Stimulated activated CD8-positive, alpha-beta memory T cell treated with anti-CD3 and anti-CD28 coated beads, Interleukin-15, amount 100 ng/mL, for 1 hour (primary cell): ENCODE results near the gene RPS19.

Experiments
- DNase-seq: peaks from one replicate; pipeline ENCODE4 v3.0.0-alpha.2; 2020; ENCODE audit warnings: low read depth

Gene RPS19

DNA sequence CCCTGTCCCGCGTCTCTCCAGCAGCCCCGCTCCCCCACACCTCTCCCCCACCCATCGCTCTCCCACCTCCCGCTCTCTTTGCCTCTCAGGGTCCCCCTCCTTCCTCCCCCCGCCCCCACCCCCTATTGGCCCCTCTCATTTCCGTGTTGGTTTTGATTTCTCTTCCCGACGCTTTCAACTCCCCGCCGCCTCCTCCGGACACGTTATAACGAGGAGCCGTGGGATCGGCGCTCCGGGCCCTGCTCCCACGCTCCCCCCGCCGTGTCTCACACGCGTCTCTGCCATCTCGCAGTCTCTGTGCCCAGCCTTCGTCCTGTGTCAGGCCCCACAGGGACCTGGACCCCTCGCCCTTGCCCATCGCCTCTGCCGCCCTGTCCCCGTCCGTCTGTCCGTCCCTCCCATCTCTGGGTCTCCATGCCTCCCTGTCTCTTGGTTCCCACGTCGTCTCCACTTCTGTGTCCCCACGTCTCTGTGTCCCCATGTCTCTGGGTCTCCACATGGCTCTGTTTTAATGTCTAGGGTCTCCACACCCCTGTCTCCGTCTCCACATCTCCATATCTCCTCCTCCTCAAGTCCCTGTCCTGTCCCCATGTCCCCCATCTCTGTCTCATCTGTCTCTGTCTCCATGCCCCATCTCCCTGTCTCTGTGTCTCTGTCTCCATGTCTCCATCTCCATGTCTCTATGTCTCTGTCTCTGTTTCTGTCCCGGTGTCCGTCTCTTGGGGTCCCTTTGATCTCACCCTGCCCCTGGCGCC lies 55.1 kb downstream of the RPS19 start:
- no peak for DNase-seq

- DNase-seq, result no peak
Observed at GRCh38 chr19:41915776-41916414, 55.8 kb downstream of the RPS19 start.

DNA sequence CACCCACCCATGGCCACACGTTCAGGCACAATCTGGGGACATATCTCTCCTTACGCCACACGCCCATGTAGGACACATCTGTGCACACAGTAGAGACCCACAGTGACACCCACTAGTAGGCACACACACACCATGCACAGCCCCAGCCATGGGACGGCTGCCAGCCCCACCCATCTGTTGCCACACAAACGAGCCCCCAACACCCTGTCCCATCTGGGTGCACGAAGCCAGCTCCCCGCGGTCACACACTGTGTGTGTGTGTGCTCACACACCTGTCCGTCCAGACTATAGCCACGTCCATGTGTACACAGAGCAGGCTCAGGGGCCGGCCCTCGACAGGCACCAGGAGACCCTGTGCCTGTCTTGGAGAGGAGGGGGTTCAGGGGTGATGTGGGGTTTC lies 57.6 kb downstream of the RPS19 start:
- no peak for DNase-seq

DNA sequence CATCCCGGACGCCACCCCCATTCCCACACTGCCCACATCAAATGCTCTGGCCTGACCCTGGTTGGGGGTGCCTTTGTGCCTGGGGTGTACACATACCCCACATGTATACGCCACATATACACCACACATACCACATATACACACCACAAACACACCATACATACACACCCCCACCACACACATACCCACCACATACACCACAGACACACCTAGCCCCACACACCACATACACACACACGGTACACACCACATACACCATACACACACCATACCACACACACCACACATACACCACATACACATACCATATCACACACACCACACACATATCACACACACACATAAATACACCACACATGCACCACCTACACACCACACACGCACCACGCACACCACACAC lies 58.0 kb downstream of the RPS19 start:
- DNase-seq, result no peak

GRCh38 chr19:41918653-41919244 lies 58.7 kb downstream of the RPS19 start:
- no peak for DNase-seq

DNA sequence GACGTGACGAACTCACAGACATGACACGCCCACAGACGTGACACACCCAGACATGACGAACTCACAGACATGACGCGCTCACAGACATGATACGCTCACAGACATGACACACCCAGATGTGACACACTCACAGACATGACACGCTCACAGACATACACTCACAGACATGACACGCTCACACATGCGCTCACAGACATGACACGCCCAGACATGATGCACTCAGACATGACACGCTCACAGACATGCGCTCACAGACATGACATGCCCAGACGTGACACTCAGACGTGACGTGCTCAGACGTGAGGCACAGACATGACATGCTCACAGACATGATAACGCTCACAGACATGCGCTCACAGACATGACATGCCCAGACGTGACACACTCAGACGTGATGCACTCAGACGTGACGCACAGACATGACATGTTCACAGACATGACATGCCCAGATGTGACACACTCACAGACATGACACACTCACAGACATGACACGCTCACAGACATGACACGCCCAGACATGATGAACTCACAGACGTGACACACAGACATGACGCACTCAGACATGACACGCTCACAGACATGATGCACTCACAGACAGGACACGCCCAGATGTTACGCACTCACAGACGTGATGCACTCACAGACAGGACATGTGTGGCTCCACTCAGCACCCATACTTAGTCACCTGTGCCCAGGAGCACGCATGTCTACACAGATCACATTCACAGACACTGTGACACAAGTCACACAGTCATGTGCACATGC lies 60.1 kb downstream of the RPS19 start:
- DNase-seq, result no peak

DNA sequence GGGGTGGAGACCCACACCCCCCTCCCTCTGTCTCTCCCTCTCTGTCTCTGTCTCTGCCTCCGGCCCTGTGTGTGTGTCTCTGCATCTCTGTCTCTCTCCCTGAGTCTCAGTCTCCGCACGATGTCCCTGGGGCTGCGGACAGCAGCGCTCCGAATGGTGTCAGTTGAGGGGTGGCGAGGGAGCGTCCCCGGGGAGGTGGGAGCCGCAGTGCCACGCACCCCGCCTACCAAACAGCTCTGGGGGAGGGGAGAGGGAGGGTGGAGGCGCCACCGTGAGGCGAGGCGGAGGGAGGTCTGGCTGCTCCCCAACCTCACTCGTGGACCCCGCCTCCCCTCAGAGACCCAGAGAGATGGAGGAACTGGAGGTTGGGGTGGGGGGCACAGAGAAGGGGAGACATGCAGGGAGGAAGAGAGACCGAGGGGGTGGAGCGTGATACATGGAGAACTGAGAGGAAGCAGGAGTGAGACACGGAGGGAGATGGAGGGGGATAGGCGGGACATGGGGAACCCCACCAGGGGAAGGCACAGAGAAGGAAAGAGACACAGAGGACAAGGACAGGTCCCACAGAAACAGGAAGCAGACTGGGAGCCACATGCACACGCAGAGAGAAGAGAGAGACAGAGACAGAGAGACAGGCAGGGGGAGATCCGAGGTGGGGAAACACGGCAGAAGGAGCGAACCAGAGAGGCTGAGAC lies 61.0 kb downstream of the RPS19 start:
- no peak for DNase-seq

- DNase-seq, result no peak
Observed at GRCh38 chr19:41921577-41922576, 61.8 kb downstream of the RPS19 start.
